Pancreas (tissue), 10 donors: Measurements from ENCODE around the gene POLR1B. TPM values are rescaled to one million over a fixed set of nuclear protein-coding genes. Genes with fewer than 3 reads are reported as not detected.

Experiments
- ATAC-seq, 4 donors: fragments of 200-7000 bp; cut with Tn5 transposase; one replicate each; pipeline versions ENCODE4 v1.8.0 to v1.9.1; 2020; ENCODE audit warnings: mild to moderate bottlenecking in 4 of 4, moderate library complexity in 4 of 4
- DNase-seq, 6 donors: peaks; one replicate each; pipeline ENCODE4 v3.0.0-alpha.2; 2020
- FAIRE-seq: peaks from 2 replicates; lab custom pipeline; 2012; peaks lifted over from hg19 to GRCh38; lab: Jason Lieb, UNC
- H3K27ac ChIP-seq, 4 donors: fragments of 200-600 bp; sonication (generic); 1 replicate in 3 of 4; 2 replicates in 1 of 4; pipeline versions ENCODE4 v1.5.0 to v1.8.0; 2020
- H3K27me3 ChIP-seq, 4 donors: fragments of 200-600 bp; one replicate each; pipeline ENCODE4 v1.8.0; 2021
- H3K36me3 ChIP-seq, 3 donors: fragments of 200-600 bp; sonication (generic) in 1 of 3; one replicate each; pipeline versions ENCODE4 v1.5.0 to v1.8.0; 2020 to 2021
- H3K4me1 ChIP-seq, 3 donors: fragments of 200-600 bp; one replicate each; pipeline ENCODE4 v1.8.0; 2021
- H3K4me3 ChIP-seq, 4 donors: fragments of 200-600 bp; sonication (generic) in 2 of 4; one replicate each; pipeline versions ENCODE4 v1.5.0 to v1.8.0; 2020 to 2021
- H3K9me3 ChIP-seq, 4 donors: fragments of 200-600 bp; one replicate each; pipeline ENCODE4 v1.8.0; 2021
- WGBS, 2 donors: extraction: QIAGEN DNeasy Blood & Tissue Kit; methylation state at CpG; one replicate each; pipeline ENCODE4 v1.1.7; 2013; 5-methylcytosine and 5-hydroxymethylcytosine counted together
- intact Hi-C, 3 donors: fragments of 100-400 bp; cut with DNase I; formaldehyde crosslinking; loops; one replicate each; pipeline versions ENCODE4 v1.11.1 to v1.14.2; 2022
- polyA plus RNA-seq, 2 donors: library from polyadenylated mRNA; stranded (reverse); fragments of 200-250 nt; gene quantifications; one replicate each; pipeline ENCODE4 v1.2.3, GENCODE V29; 2013
- total RNA-seq, 6 donors: library from RNA; stranded (reverse); fragmentation: NEBNext Ultra II Directional in 4 of 6; extraction: Animal tissue kit (Norgen Biotek cat#: 25700) in 4 of 6; gene quantifications; one replicate each; pipeline versions ENCODE4 v1.2.1 to v1.2.4, GENCODE V29; 2021 to 2023
- TF ChIP-seq, protein P1 (sequence below), 4 donors: fragments of 200-600 bp; sonication (generic) in 3 of 4; IDR thresholded peaks; one replicate each; pipeline versions ENCODE4 v1.5.0 to v1.8.0; 2021; ENCODE audit warnings: antibody characterized with exemption in 4 of 4
- donor health status: healthy with polysubstance abuse.
- donor health status: DM: no; HTN: no; CAD: no; lungs with moderate emphysema.
- donor health status: DM: no; HTN: no; CAD: no.
- donor health status: control.
- donor health status: control.
- donor health status: Bipolar disorder and iron deficiency.
- donor health status: DM: yes; HTN: yes; CAD: no.
- donor health status: DM: no; HTN: no; CAD: no.
- donor health status: DM: no; HTN: no; CAD: no.
- donor health status: DM: yes; HTN: yes; CAD: no.

POLR1B gene
- total and polyA plus RNA-seq, 8 donors = 5.5 to 16.9 (median 11.2) TPM

DNA sequence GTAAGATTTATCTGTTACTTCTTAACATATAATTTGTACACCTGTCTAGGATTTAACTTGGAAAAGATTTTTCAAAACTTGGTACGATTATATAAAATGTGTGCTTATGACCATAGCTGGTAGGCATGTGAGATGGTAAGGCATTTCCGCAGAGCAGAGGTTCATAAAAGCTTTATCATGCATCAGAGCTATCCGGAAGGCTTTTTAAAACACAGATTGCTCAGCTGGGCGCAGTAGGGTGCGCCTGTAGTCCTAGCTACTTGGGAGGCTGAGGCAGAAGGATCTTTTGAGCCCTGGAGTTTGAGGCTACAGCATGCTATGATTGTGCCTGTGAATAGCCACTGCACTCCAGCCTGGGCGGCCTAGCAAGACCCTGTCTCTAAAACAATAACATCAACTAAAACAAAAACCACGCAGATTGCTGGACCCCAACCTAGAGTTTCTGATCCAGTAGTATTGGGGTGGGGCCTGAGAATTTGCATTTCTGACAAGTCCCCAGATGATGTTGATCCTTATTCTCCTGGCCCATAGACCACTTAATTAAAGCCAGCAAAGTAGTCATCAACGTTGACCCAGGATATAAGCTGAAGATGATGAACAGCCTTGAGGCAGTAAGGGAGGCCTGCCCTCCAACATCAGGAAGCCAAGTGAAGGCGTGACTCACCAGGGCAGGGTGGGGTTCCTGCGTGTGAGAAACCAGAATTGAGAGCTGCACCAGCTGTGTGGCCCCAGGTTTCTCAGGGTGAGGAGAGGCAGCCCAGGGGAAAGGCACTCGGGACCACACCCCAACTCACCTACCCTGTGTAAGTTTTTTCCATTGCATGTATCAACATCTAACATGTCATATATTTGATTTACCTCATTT lies 81.9 kb downstream of the POLR1B start:
- Histone ChIP-seq H3K4me1 (no peaks in the 10 kb centered on the region), H3K27me3 (no peaks in the 10 kb centered on the region), H3K36me3 (no peaks in the 10 kb centered on the region), H3K9me3 (no peaks in the 10 kb centered on the region), H3K27ac (no peak overlapping the region), H3K4me3 (no peak overlapping the region)
- peak in 1 of 6 donors; percentile 44 for DNase-seq
- WGBS, 2 donors = 79 to 86% methylated on average over 11 of the region's 11 CpGs
- ATAC-seq = peak in 1 of 4 donors; percentile 5
- intact Hi-C loops = loop anchor here in 1 of 3 donors (5.0 to 10.0 kb wide), 2 partner anchors 71 to 103 kb away; no protein-coding TSS in a partner anchor
- TF ChIP-seq, protein P1, sequence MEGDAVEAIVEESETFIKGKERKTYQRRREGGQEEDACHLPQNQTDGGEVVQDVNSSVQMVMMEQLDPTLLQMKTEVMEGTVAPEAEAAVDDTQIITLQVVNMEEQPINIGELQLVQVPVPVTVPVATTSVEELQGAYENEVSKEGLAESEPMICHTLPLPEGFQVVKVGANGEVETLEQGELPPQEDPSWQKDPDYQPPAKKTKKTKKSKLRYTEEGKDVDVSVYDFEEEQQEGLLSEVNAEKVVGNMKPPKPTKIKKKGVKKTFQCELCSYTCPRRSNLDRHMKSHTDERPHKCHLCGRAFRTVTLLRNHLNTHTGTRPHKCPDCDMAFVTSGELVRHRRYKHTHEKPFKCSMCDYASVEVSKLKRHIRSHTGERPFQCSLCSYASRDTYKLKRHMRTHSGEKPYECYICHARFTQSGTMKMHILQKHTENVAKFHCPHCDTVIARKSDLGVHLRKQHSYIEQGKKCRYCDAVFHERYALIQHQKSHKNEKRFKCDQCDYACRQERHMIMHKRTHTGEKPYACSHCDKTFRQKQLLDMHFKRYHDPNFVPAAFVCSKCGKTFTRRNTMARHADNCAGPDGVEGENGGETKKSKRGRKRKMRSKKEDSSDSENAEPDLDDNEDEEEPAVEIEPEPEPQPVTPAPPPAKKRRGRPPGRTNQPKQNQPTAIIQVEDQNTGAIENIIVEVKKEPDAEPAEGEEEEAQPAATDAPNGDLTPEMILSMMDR (IDR thresholded peaks at IDR 0.05) = no peak
- FAIRE-seq = no peak

DNA sequence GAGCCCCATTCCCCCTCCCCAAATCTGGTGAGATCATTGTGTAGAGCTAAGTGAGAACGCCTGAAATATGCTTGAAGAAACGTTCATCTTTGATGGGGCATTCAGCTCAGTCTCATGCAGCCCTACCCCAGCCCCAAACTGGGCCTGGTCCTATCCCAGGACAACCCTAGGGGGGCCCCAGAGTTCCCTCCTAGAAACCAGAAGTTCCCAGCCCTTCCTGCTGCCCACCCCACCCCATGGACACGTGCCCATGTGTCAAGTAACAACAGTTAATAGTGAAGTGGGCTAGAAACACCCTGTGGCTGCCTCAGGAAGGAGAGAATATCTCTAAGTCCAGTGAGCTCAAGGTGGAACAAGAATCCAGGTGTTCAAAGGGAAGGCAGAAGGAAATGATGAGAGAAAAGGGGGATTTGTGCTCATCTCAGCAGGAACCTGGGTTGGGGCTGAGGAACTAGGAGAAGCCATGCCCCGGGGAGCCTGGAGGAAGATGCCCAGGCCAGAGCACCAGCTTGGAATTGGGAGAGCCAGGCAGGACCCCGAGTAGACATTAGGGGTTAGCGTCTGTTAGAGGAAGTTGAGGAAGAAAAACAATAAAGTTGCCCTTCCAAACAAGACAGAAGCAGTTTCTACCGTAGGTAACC lies 83.3 kb downstream of the POLR1B start:
- ATAC-seq (no peak), DNase-seq (peak in 1 of 6 donors; percentile 35), FAIRE-seq (no peak)
- TF ChIP-seq, protein P1 (IDR thresholded peaks at IDR 0.05) = no peak
- Histone ChIP-seq H3K4me3 (no peak overlapping the region), H3K27ac (no peak overlapping the region), H3K9me3 (no peaks in the 10 kb centered on the region), H3K36me3 (no peaks in the 10 kb centered on the region), H3K4me1 (no peaks in the 10 kb centered on the region), H3K27me3 (no peaks in the 10 kb centered on the region)
- WGBS, 2 donors = 52 to 56% methylated on average over 7 of the region's 7 CpGs
- intact Hi-C loops = loop anchor here in 2 of 3 donors (5.0 to 10.0 kb wide), 2 partner anchors 67 to 69 kb away; no protein-coding TSS in a partner anchor

DNA sequence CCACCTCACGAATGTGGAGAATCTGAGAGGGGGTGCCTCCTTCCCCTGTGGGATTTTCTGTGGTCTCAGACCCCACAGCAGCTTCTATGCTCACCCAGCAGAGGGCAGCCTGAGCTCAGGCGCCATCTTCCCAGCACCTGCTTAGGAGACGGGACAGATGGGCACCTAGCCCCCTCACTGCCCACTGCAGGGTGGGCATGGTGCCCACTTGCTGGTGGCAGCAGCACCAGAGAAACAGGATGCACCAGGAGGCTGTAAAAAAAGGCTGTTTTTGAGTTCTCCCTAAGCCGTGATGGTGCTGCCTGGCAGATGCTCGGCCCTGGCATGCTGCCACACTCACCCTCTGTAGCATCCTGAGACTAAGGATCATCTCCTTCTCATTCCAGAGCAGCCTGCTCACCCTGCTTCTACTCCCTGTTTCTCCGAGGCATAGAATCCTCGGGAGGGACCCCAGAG lies 84.4 kb downstream of the POLR1B start:
- WGBS, 2 donors = 8% methylated on average over 7 of the region's 7 CpGs
- TF ChIP-seq, protein P1 (IDR thresholded peaks at IDR 0.05) = peak; percentile 21 to 77 (median 68)
- H3K9me3 ChIP-seq = no peaks in the 10 kb centered on the region
- peak overlapping the region in 2 of 4 donors; percentile 14 to 32 for H3K27ac ChIP-seq
- ATAC-seq = peak; percentile 81 to 89 (median 86)
- FAIRE-seq = no peak
- peak; percentile 18 to 82 (median 62) for DNase-seq
- H3K36me3 ChIP-seq = no peaks in the 10 kb centered on the region
- H3K4me1 ChIP-seq = no peaks in the 10 kb centered on the region
- intact Hi-C loops = loop anchor here in 2 of 3 donors (5.0 to 10.0 kb wide), 2 partner anchors 66 to 68 kb away; no protein-coding TSS in a partner anchor
- no peaks in the 10 kb centered on the region for H3K27me3 ChIP-seq
- no peak overlapping the region for H3K4me3 ChIP-seq

Other genes with a start within 250 kb of the POLR1B start
- 10 to 100 TPM in 3 of 6 donors, 1 to 10 TPM in 3; 3.5 to 15.4 (median 11.2) TPM for gene RGPD8, start 108.8 kb upstream of the POLR1B start, total RNA-seq
- 1 to 10 TPM in 1 of 2 donors, under 1 TPM in 1; 0.99 to 1.4 TPM for gene RGPD8, start 108.8 kb upstream of the POLR1B start, polyA plus RNA-seq
- gene TTL, start 60.3 kb upstream of the POLR1B start, total RNA-seq = 10 to 100 TPM in 2 of 6 donors, 1 to 10 TPM in 4; 7.0 to 16.8 (median 8.3) TPM
- gene TTL, start 60.3 kb upstream of the POLR1B start, polyA plus RNA-seq = 1 to 10 TPM; 6.6 to 7.4 TPM
- 10 to 100 TPM; 17.2 to 36.4 (median 26.4) TPM for gene CHCHD5, start 42.1 kb downstream of the POLR1B start, total RNA-seq
- 10 to 100 TPM; 29.8 to 30.1 TPM for gene CHCHD5, start 42.1 kb downstream of the POLR1B start, polyA plus RNA-seq
- gene SLC20A1, start 103.5 kb downstream of the POLR1B start, total RNA-seq = 10 to 100 TPM; 10.6 to 22.9 (median 17.2) TPM
- gene SLC20A1, start 103.5 kb downstream of the POLR1B start, polyA plus RNA-seq = 10 to 100 TPM; 14.1 to 25.9 TPM
- under 1 TPM in 1 of 6 donors, not detected in 5; 0.09 TPM for gene NT5DC4, start 178.6 kb downstream of the POLR1B start, total RNA-seq
- gene NT5DC4, start 178.6 kb downstream of the POLR1B start, polyA plus RNA-seq = not detected
- gene CKAP2L, start 222.1 kb downstream of the POLR1B start, total RNA-seq = under 1 TPM in 4 of 6 donors, not detected in 2; 0.06 to 0.64 (median 0.33) TPM
- gene CKAP2L, start 222.1 kb downstream of the POLR1B start, polyA plus RNA-seq = under 1 TPM; 0.04 to 0.05 TPM
- under 1 TPM in 3 of 6 donors, not detected in 3; 0.08 to 0.18 (median 0.09) TPM for gene IL1A, start 242.0 kb downstream of the POLR1B start, total RNA-seq
- under 1 TPM in 1 of 2 donors, not detected in 1; 0.05 TPM for gene IL1A, start 242.0 kb downstream of the POLR1B start, polyA plus RNA-seq